Measurements from ENCODE around the gene MYO1E. TPM values are rescaled to one million over a fixed set of nuclear protein-coding genes. Genes with fewer than 3 reads are reported as not detected.
"Not testable (repeated sequence)": the region's sequence is repeated elsewhere in the genome, so short reads cannot be mapped to it uniquely, and the experiment has no call there.

Gene MYO1E
- 10 to 100 TPM in 2 of 3 donors, 1 to 10 TPM in 1; 6.2 to 19.0 (median 12.1) TPM for polyA plus RNA-seq

DNA sequence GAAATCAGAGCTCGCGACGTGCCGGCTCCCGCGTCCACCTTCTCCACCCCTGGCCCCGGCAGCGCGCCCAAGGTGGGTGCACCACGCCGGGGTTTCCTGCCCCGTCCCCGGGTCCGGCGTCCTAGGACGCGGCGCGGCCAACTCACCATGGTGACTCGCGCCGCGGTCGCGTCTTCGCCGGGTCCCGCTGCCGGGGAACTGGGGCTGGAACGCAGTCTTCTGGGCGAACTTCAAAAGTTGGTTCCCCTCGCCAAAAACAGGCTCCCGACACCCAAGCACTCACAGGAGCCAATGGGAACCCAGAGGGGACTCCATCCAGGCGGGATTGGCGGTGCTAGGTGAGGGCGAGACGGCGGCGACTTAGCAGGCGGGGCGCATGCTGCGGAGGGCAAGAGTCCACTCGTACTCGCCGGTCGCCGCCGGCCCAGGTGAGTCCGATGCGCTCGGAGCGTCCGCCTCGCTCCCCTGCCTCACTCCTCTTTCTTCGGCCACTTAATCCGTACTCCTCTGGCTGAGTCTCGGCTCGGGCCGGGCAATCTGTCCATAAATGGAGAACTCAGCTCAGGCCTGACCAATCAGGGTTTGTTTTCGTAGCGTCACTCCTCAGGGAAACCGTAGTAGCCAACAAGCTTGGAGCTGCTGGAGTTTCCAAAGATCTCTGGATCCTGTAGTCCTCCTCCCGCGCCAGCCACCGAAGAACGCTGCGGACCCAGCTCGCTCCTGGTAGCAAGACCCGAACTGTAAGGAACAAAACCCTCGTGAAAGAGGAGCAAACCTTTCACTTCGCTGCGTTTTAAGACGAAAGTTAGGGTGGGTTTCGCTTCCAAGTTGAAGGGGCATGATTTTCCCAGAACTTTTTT lies at the start of gene MYO1E:
TSS of gene MYO1E (minus strand) at position 520 of the 860 bp plus-strand sequence. CDS start at position 149, 371 bp downstream.
- H3K27ac ChIP-seq (ENCODE audit: low read depth, low read length), result no peak within 1 kb of the TSS
- 0% methylated on average over 74 of the region's 74 CpGs for WGBS, 3 donors

DNA sequence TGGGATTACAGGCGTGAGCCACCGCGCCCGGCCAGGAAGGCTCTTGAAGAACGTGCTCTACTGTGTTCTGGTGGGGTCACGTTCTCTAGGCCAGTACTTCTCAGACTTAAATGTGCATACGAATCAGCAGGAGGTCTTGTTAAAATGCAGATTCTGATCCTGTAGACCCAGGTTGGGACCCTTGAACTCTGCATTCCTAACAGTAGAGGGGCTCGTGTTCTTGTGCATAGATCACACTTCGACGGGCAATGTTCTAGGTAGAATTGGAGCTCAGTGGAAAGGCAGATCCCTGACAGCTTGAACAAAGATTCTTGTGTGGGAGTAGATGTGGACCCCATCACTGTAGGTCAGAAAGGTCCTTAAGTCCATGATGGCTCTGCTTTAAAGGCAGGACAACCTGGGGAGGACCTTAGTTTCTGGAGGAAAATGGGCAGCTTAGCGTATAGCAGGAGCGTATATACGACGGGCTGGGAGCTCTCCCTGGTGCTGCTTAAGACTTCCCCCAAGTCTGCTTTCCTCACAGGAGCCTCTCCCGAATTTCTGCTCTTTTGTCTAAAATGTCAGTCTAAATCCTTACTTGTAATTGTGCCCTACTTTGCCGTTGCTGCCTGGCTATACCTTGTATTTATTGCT lies 48.4 kb upstream of the MYO1E start:
- H3K27ac ChIP-seq (ENCODE audit: low read depth, low read length), result no peak overlapping the region
- 34 to 48% (median 36%) methylated on average over 12 of the region's 16 CpGs for WGBS, 3 donors

DNA sequence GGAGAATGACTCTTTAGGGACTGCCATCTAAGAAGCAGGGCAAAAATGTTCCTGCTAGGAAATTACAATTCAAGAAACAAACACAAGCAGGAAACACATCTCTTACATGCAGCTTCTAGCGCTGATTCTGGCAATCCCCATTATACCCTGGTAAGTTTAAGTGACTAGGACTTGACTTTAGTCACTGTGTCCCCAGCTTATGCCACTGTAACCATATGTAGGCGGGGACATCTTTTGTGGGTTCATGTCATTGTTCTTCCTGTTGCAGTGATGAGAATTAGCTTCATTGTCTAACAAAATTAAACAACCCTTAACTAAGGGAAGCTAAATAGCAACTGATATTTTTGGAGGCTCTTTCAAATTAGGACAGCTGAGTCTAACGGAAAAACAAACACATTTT lies 47.4 kb upstream of the MYO1E start:
- WGBS, 3 donors, result 73 to 89% (median 85%) methylated on average over 3 of the region's 3 CpGs
- no peak overlapping the region for H3K27ac ChIP-seq (ENCODE audit: low read depth, low read length)

DNA sequence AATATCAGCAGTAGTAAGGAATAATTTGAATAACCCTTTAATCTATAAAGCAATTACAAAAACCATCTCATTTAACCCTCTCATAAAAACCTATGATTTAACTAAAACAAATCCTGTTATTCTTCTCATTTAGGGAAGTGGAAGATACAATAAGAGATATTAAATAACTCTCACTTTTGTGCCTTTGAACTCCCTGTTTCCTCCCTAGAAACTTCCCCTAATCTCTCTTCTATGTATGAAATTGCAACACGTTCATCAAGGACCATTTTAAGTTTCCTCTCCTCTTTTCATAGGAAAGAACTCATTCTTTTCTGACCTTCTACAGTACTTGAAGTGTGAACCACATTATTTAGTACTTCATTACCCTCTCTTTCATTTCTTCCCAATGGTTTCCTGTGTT lies 46.5 kb upstream of the MYO1E start:
- no peak overlapping the region for H3K27ac ChIP-seq (ENCODE audit: low read depth, low read length)
- 52 to 70% (median 64%) methylated on average over 1 of the region's 1 CpG for WGBS, 3 donors

DNA sequence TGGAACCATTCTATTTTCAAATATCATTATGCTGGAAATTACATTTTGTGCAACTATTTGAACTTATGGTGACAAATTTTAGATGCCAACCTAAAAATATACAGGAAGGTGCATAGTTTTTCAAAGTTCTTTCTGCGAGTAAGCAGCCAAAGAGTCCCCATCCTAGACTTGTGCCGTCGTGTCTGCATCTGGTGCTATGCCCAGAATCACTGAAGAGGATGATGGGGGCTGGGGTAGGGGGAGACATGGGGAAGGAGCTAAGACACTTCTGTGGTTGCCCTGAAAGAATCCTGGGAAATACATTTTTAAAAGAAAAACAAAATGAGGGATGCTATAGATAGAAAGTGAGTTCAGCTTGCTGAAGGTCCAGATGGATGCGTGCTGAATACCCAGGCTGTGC lies 44.1 kb upstream of the MYO1E start:
- WGBS, 3 donors, result 69 to 78% (median 70%) methylated on average over 4 of the region's 4 CpGs
- no peak overlapping the region for H3K27ac ChIP-seq (ENCODE audit: low read depth, low read length)

DNA sequence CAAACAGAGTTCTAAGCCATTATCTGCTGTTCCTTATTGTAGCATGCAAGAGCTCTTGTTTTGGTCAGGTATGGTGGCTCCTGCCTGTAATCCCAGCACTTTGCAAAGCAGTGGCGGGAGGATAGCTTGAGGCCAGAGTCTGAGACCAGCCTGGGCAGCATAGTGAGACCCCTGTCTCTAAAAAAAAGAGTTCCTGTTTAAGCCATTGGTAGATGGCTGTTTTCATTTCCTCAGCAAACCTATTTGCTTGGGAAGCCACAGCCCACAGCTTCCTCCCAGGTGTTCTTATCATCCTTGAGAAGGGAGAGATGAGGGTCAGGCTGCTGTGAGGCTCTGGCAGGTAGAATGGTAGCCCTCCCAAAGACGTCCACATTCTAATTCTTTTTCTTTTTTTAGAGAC lies 40.9 kb upstream of the MYO1E start:
- 57 to 73% (median 58%) methylated on average over 2 of the region's 2 CpGs for WGBS, 3 donors
- H3K27ac ChIP-seq (ENCODE audit: low read depth, low read length), result no peak overlapping the region

DNA sequence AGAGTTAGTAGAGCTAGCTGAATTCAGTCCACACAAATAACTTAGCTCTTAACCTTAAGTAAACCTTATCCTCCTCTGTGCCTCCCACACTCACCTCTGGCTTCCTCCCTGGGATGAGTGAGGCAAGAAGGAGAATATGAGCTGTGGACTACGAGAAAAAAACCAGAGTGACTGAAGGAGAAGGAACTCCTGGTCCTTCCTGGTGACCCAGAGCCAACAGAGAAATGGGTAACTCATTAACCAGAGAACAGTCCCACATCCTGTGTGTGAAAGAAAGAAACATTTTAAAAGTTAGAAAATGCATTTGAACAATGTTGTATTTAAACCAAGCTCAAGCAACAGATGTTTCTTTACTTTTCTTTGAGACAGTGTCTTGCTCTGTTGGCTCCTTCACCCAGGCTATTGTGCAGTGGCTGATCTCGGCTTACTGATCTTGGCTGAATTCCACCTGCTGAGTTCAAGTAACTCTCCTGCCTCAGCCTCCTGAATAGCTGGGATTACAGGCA lies 37.8 kb upstream of the MYO1E start:
- H3K27ac ChIP-seq (ENCODE audit: low read depth, low read length), result no peak overlapping the region
- 8 to 16% (median 9%) methylated on average over 2 of the region's 2 CpGs for WGBS, 3 donors

DNA sequence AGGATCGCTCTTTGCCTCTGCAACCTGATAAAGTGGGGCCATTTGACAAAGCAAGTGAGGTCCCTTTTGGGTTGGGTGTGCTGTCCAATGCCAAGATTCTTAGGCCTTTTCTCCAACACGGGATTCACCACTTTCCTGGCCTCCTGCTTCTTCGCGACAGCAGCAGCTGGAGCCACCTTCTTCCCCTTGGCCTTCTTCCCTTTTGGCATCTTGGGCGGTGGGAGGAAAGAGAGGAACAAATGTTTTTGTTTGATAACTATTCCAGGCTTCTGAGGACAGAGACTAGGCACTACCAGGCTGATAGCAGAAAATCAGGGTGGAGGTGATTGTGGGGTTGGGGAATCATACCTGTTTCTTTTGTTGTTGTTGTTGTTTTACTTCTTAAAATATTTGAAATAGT lies 35.3 kb upstream of the MYO1E start:
- whole genome bisulfite sequencing, 3 donors, result 36 to 63% (median 58%) methylated on average over 5 of the region's 5 CpGs
- no peak overlapping the region for H3K27ac ChIP-seq (ENCODE audit: low read depth, low read length)

DNA sequence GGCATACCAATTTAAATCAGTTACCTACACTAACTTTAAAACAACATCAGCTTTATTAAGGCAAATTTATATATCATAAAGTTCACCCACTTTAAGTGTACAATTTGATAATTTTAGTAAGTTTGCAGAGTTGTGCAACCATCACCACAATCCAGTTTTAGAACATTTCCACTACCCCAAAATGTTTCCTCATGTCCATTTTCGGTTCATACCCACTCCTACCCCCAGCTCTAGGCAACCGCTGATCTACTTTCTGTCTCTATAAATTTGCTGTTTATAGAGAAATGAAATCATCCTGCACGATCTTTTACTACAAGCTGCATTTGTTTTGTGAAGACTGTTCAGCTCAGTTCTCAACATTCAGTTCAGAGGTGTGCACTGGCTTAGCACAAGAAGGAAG lies 33.8 kb upstream of the MYO1E start:
- no peak overlapping the region for H3K27ac ChIP-seq (ENCODE audit: low read depth, low read length)
- WGBS, 3 donors, result 37 to 76% (median 39%) methylated on average over 3 of the region's 3 CpGs

DNA sequence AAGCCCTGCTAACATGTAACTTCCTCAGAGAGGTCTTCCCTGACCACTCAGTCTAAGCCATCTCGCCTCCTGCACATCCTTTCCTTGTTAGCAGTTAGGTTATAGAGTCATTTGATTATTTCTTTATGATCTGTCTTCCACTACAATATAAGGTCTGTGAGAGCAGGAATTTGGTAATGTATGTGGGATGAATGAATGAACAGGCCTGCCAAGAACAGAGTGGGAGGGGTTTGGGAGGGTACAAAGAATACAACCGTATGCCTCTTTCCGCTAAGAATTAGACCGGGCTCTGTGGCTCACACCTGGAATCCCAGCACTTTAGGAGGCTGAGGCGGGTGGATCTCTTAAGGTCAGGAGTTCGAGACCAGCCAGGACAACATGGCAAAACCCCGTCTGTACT lies 32.4 kb upstream of the MYO1E start:
- H3K27ac ChIP-seq (ENCODE audit: low read depth, low read length), result no peak overlapping the region
- 75 to 79% (median 79%) methylated on average over 7 of the region's 7 CpGs for WGBS, 3 donors

DNA sequence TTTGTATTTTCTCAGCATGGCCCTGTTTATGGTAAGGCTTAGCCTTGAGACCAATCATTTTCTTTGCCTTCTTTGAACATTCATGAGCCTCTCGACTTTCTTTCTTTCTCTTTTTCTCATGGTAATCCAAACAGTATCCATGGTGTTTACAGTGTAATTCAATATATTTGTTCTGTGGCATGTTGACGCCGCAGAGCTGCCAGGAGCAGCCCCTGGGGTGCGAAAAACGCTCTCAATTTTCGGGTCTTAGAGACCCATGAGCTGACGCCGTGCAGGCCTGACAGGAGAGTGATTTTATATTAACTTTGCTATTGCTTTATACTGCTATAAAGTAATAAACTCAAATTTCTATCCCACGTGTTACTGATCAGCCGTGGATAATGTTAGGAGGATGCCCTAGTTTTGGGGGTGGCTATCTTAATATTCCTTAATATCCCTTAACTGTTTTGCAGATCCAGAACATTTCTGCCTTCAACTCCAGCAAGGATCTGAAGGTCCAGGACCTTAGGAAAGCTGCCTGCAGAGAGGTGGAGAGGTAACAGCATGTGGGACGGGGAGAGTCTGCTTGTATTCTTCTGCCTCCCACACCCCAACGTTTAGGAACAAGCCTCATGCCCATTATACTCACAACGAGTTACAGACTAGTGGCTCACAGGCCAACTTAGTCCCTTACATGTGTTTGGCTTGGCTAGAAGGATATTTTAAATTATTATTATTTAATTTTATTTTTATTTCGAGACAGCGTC lies 29.3 kb upstream of the MYO1E start:
- no peak overlapping the region for H3K27ac ChIP-seq (ENCODE audit: low read depth, low read length)
- WGBS, 3 donors, result 61 to 84% (median 79%) methylated on average over 15 of the region's 15 CpGs

DNA sequence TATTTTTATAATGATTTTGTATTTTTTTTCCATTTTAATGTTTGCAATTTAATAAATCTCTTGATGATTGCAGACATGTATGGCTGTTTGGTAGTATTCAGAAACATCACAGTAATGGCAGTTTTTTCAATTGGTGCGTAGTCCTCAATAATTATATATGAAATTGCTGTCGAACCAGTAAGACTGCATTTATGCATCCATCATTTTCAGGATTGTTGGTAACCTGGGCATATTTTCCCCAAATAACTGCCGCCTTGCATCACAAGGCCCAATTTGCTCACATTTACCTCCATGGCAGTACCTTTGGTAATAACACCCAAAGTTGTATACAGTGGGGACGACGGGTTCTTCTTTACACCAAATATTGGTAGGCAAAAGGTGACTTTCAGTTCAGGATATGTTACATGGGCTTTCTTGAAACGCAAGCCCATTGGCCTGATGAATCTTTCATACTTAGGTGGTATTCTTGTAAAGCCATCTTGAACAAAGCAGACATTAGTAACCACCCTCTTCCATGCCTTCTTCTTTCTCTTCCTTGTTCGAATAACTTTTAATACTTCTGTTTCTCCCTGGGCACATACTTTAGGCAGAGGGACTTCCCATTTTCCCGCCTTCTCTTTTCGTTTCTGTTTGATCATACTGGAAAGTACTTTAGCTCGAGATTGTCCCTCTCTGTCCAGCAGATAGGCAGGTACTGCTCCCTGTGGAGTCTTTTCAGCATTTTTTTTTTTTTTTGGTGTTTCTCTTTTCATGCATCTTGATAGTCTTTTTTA lies 28.6 kb upstream of the MYO1E start:
- H3K27ac ChIP-seq (ENCODE audit: low read depth, low read length), result not testable (repeated sequence)
- 74 to 89% (median 80%) methylated on average over 10 of the region's 10 CpGs for WGBS, 3 donors

DNA sequence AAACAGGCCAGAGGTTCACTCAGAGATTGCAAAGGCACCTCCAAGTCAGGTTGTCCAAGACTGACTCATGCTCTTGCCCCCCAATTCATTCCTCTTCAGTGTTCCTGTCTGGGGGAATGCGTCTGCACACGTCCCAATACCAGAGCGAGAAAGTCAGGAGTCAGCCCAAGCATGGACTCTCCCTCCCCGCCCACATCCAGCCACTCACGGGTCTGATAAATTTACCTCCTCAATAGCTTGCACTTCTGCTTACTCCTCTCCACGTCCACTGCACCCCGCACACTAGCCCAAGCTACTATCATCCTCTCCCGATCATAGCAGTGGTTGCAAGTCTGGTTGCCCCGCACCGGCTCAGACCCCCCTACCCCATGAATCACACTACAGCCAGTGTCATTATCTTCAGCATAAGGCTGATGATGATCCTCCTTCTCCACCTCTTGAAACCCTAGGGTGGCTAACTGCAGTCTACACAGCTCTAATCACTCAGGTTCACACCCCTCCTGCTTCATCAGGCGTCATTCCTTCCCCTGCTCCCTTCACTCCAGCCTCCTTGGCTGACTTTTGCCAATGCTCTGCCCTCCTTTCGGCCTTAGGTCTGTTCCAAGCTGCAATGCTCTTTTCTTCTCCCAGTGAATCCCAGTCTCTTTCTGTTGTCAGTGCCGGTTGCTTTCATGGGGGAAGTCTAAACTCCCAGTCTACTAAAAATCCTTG lies 27.6 kb upstream of the MYO1E start:
- 79 to 89% (median 84%) methylated on average over 13 of the region's 13 CpGs for WGBS, 3 donors
- H3K27ac ChIP-seq (ENCODE audit: low read depth, low read length), result no peak overlapping the region

DNA sequence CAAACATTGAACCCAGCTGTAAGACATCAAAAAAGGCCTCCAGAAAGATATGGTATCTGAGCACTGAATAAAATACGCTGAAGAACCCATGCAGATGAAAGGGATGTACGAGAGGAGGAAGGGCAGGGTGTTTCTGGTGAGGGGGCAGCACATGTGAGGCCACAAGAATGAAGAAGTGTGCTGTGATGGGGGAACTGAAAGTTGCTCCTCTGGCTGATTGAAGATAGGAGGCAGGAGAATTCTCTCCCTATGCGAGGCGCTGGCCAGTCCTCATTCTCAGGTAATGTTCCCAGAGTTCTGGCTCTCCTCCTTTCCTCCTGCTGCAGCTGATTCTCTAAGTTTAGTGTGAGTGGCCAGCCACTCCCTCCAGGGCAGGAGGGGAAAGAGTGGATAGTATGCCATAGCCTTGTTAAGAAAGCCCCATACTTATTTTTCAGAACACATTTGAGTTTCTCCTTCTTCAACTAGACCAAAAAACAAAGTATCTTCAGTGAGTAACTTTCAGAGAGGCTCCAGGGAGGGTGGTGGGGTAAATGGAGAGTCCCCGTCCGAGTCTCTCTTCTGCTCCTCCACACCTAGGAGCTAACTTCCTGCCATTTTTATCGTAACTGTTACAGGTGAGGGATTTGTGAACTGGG lies 26.9 kb upstream of the MYO1E start:
- H3K27ac ChIP-seq (ENCODE audit: low read depth, low read length), result no peak overlapping the region
- WGBS, 3 donors, result 59 to 73% (median 63%) methylated on average over 7 of the region's 7 CpGs

DNA sequence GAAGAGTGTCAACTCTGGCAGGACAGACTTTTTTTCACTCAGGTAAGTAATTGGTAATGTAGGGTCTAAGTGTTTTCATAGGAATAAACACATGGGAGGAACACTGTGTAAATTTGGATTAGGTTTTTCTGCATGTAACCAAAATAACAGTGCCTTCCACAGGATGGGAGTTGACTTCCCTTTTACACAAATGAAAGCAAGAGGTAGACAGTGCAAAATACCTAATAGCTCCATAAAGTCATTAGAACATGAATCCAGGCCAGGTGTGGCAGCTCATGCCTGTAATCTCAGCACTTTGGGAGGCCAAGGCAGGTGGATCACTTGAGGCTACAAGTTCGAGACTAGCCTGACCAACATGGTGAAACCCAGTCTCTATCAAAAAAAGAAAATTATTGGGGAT lies 25.5 kb upstream of the MYO1E start:
- WGBS, 3 donors, result 75 to 81% (median 80%) methylated on average over 1 of the region's 1 CpG
- no peak overlapping the region for H3K27ac ChIP-seq (ENCODE audit: low read depth, low read length)

DNA sequence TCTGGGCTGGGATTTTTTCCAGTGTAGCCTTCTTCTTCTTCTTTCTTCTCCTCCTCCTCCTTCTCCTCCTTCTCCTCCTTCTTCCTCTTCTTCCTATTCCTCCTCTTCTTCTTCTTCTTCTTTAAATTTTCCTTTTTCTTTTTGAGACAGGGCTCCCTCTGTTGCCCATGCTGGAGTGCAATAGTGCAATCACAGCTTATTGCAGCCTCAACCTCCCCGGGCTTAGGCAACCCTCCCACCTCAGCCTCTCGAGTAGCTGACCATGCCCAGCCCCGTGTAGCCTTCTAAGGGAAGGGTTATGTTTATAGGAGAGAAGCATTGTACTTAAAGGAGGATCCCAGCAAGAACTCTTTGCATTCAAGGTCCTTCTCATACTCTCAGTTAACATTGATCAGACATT lies 24.0 kb upstream of the MYO1E start:
- WGBS, 3 donors, result 34 to 53% (median 52%) methylated on average over 3 of the region's 3 CpGs
- H3K27ac ChIP-seq (ENCODE audit: low read depth, low read length), result no peak overlapping the region

DNA sequence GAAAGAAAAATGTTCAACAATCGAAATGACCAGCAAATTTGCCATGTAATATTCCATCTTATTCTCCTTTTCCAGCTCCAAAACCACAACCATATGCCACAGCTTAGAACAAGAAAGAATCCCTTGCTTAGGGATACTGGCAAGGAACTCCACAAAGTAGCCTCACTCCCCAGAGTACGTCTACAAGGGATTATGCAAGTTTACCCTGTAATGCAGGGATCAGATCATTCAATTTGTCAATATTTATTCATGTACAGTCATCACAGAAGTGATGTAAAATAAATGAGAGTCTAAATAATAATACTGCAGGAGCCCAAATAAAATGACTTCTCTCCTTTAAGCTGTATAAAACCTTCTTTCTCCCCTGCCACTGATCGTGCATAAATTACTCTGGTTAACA lies 23.5 kb upstream of the MYO1E start:
- WGBS, 3 donors, result 41 to 69% (median 58%) methylated on average over 3 of the region's 3 CpGs
- H3K27ac ChIP-seq (ENCODE audit: low read depth, low read length), result no peak overlapping the region

Data from adipose tissue (tissue), 3 donors.